ENCODE results near the gene DEXI.
"Not testable (repeated sequence)": the region's sequence is repeated elsewhere in the genome, so short reads cannot be mapped to it uniquely, and the experiment has no call there.

DEXI gene

DNA sequence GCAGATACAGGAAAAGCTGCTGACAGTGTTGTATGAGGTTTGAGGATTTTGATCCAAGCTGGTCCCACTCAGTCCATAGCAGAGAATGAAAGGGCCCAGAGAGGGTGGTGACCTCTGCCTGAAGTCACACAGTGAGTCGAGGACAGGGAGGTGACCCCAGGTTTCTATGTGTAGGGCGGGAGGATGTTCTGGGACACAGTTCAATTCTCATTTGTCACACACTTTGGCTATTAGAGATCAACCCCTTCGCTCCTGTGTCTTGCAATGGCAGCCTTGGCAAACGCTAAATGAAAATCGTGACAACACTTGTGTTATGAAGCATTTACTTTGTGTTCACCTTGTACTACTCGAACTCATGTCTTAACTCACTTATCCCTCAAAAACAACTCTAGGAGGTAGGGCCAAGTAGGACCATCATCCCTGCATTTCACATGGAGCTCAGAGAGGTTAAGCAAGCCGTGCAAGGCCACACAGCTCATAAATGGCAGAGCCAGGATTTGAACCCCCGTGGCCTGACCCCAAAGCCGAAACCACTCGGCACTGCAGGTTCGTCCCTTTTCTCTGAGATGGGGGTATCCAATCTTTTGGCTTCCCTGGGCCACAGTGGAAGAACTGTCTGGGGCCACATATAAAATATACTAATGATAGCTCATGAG lies 10.2 kb downstream of the DEXI start:
- Histone ChIP-seq H3K4me3 (no peak overlapping the region), H3K27ac (no peak overlapping the region), H3K27me3 (no peaks in the 10 kb centered on the region), H3K9me3 (no peaks in the 10 kb centered on the region), H3K36me3 (peaks cover 20 to 53% (median 33%) of the 10 kb centered on the region in 3 donors), H3K4me1 (peaks cover 0 to 52% (median 36%) of the 10 kb centered on the region in 4 donors)
- DNase-seq, result no peak
- TF ChIP-seq, protein P1, sequence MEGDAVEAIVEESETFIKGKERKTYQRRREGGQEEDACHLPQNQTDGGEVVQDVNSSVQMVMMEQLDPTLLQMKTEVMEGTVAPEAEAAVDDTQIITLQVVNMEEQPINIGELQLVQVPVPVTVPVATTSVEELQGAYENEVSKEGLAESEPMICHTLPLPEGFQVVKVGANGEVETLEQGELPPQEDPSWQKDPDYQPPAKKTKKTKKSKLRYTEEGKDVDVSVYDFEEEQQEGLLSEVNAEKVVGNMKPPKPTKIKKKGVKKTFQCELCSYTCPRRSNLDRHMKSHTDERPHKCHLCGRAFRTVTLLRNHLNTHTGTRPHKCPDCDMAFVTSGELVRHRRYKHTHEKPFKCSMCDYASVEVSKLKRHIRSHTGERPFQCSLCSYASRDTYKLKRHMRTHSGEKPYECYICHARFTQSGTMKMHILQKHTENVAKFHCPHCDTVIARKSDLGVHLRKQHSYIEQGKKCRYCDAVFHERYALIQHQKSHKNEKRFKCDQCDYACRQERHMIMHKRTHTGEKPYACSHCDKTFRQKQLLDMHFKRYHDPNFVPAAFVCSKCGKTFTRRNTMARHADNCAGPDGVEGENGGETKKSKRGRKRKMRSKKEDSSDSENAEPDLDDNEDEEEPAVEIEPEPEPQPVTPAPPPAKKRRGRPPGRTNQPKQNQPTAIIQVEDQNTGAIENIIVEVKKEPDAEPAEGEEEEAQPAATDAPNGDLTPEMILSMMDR (IDR thresholded peaks at IDR 0.05), result no peak
- intact Hi-C loops (cut with DNase I; ENCODE audit: low total_unique reads), result no loop called here

- Histone ChIP-seq H3K36me3 (peaks cover 23 to 62% (median 43%) of the 10 kb centered on the region in 3 donors), H3K4me3 (no peak overlapping the region), H3K4me1 (peaks cover 0 to 42% (median 32%) of the 10 kb centered on the region in 4 donors), H3K27me3 (no peaks in the 10 kb centered on the region), H3K9me3 (no peaks in the 10 kb centered on the region), H3K27ac (no peak overlapping the region)
- TF ChIP-seq, protein P1 (IDR thresholded peaks at IDR 0.05), result no peak
- intact Hi-C loops (cut with DNase I; ENCODE audit: low total_unique reads), result no loop called here
- no peak for DNase-seq
These were observed 11.1 kb downstream of the DEXI start for GRCh38 chr16:10931134-10931533.

DNA sequence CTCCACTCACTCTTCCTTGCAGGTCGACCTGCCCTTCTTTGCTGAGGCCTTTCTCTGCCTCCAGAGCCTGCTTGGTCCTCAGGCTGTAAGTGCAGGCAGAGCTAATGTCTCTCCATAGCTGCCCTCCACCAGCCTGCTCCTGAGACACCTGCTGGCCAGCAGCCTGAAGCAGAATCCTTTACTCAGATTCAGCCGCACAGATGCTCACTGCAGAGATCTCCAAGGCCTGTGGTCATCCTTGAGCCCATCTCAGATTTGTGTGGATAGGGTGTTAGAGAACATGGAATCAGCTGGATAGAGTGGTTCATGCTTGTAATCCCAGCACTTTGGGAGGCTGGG lies 11.5 kb downstream of the DEXI start:
- H3K36me3 ChIP-seq, result peaks cover 28 to 67% (median 47%) of the 10 kb centered on the region in 3 donors
- TF ChIP-seq, protein P1 (IDR thresholded peaks at IDR 0.05), result no peak
- H3K27ac ChIP-seq, result no peak overlapping the region
- H3K4me3 ChIP-seq, result no peak overlapping the region
- intact Hi-C loops (cut with DNase I; ENCODE audit: low total_unique reads), result no loop called here
- no peaks in the 10 kb centered on the region for H3K27me3 ChIP-seq
- DNase-seq, result no peak
- H3K9me3 ChIP-seq, result no peaks in the 10 kb centered on the region
- peaks cover 0 to 38% (median 29%) of the 10 kb centered on the region in 4 donors for H3K4me1 ChIP-seq

GRCh38 chr16:10929853-10930754 lies 12.2 kb downstream of the DEXI start:
- Histone ChIP-seq H3K4me3 (no peak overlapping the region), H3K36me3 (peaks cover 31 to 73% (median 53%) of the 10 kb centered on the region in 3 donors), H3K27ac (no peak overlapping the region), H3K4me1 (peaks cover 0 to 32% (median 23%) of the 10 kb centered on the region in 4 donors), H3K9me3 (no peaks in the 10 kb centered on the region), H3K27me3 (no peaks in the 10 kb centered on the region)
- intact Hi-C loops (cut with DNase I; ENCODE audit: low total_unique reads), result no loop called here
- no peak for DNase-seq
- TF ChIP-seq, protein P1 (IDR thresholded peaks at IDR 0.05), result no peak

DNA sequence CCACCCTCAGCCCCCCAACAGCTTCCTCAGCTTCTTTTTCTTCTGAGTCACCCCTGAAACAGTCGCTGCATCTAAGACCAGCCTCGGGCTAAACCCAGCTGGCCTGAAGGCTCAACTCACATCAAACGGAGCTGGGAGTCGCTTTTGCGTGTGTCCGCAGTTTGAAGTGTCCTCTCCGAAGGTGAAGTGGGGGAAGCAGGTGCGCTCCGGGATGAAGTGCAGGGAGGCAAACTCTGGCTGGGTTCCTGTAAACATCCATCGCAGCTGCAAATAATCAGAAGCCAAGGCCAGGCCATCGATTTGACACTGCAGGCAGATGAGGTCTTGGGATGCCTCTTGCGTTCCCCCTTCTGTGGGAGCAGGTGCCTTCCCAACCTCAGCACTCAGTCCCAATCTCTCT lies 13.2 kb downstream of the DEXI start:
- H3K27me3 ChIP-seq; H3K27ac ChIP-seq; H3K4me3 ChIP-seq; H3K9me3 ChIP-seq; intact Hi-C loops (cut with DNase I; ENCODE audit: low total_unique reads); DNase-seq: not testable (repeated sequence)
- Histone ChIP-seq H3K4me1 (peaks cover 0 to 30% (median 18%) of the 10 kb centered on the region in 4 donors), H3K36me3 (peaks cover 31 to 82% (median 58%) of the 10 kb centered on the region in 3 donors)
